Stimulated activated naive B cell treated with anti-CD40 and anti-IgM and Interleukin-4, amounts not matched to agents 10 μg/mL and 1 μg/mL and 100 μg/mL, for 72 hours (primary cell): ENCODE data around the gene PDSS2.
A peak's percentile ranks its signal among the peaks of the same experiment; 100 is the strongest.

ENCODE experiments used
- ATAC-seq, 2 donors: fragments of 150-1000 bp; cut with Tn5 transposase; replicated peaks; 2 replicates each; pipeline ENCODE4 v1.10.0; 2021; ENCODE audit warnings: moderate library complexity in 1 of 2
- DNase-seq: peaks from one replicate; pipeline ENCODE4 v3.0.0; 2021
- H3K27ac Mint-ChIP-seq: one replicate; pipeline ENCODE4 v1.8.0; 2022; ENCODE audit warnings: mild to moderate bottlenecking, mixed read lengths
- H3K27me3 Mint-ChIP-seq, 2 donors: one replicate each; pipeline ENCODE4 v1.8.0; 2022; ENCODE audit warnings: mixed read lengths in 2 of 2
- H3K36me3 Mint-ChIP-seq, 2 donors: one replicate each; pipeline ENCODE4 v1.8.0; 2022; ENCODE audit warnings: mixed read lengths in 2 of 2, mild to moderate bottlenecking in 1 of 2
- H3K4me1 Mint-ChIP-seq, 2 donors: one replicate each; pipeline ENCODE4 v1.8.0; 2022; ENCODE audit warnings: mixed read lengths in 2 of 2, mild to moderate bottlenecking in 1 of 2
- H3K4me3 Mint-ChIP-seq, 2 donors: one replicate each; pipeline ENCODE4 v1.8.0; 2022; ENCODE audit warnings: mild to moderate bottlenecking in 2 of 2, mixed read lengths in 2 of 2, moderate library complexity in 1 of 2
- H3K9me3 Mint-ChIP-seq, 2 donors: one replicate each; pipeline ENCODE4 v1.8.0; 2022; ENCODE audit warnings: mixed read lengths in 2 of 2, mild to moderate bottlenecking in 1 of 2

The PDSS2 gene

GRCh38 chr6:107416145-107416544 lies 43.2 kb downstream of the PDSS2 start:
- Mint-ChIP-seq H3K27me3 (no peaks in the 10 kb centered on the region), H3K9me3 (no peaks in the 10 kb centered on the region), H3K36me3 (peaks cover 1 to 13% of the 10 kb centered on the region in 2 donors), H3K27ac (no peak overlapping the region), H3K4me3 (no peak overlapping the region), H3K4me1 (peaks cover 8 to 13% of the 10 kb centered on the region in 2 donors)
- DNase-seq (no peak), ATAC-seq (no peak)

GRCh38 chr6:107413966-107414645 lies 45.3 kb downstream of the PDSS2 start:
- Mint-ChIP-seq H3K27me3 (no peaks in the 10 kb centered on the region), H3K4me1 (peaks cover 4 to 13% of the 10 kb centered on the region in 2 donors), H3K9me3 (no peaks in the 10 kb centered on the region), H3K4me3 (no peak overlapping the region), H3K36me3 (peaks cover 1 to 16% of the 10 kb centered on the region in 2 donors), H3K27ac (no peak overlapping the region)
- DNase-seq, result no peak
- no peak for ATAC-seq

- ATAC-seq, result no peak
- Mint-ChIP-seq H3K4me3 (no peak overlapping the region), H3K36me3 (peaks cover 0 to 14% of the 10 kb centered on the region in 2 donors), H3K27me3 (no peaks in the 10 kb centered on the region), H3K9me3 (no peaks in the 10 kb centered on the region), H3K27ac (no peak overlapping the region), H3K4me1 (peaks cover 2 to 5% of the 10 kb centered on the region in 2 donors)
- no peak for DNase-seq
These were observed 48.2 kb downstream of the PDSS2 start for GRCh38 chr6:107411161-107411560.

- Mint-ChIP-seq H3K4me3 (no peak overlapping the region), H3K9me3 (peaks cover 3 to 5% of the 10 kb centered on the region in 2 donors), H3K27me3 (no peaks in the 10 kb centered on the region), H3K36me3 (peaks cover 4 to 20% of the 10 kb centered on the region in 2 donors), H3K27ac (no peak overlapping the region), H3K4me1 (peaks cover 2 to 5% of the 10 kb centered on the region in 2 donors)
- ATAC-seq, result no peak
- no peak for DNase-seq
These were observed 49.4 kb downstream of the PDSS2 start for GRCh38 chr6:107409942-107410341.

- H3K4me3 Mint-ChIP-seq, result no peak overlapping the region
- H3K4me1 Mint-ChIP-seq, result peaks cover 2 to 6% of the 10 kb centered on the region in 2 donors
- ATAC-seq (no peak), DNase-seq (no peak)
- H3K9me3 Mint-ChIP-seq, result peaks cover 11 to 14% of the 10 kb centered on the region in 2 donors
- peaks cover 16 to 30% of the 10 kb centered on the region in 2 donors for H3K36me3 Mint-ChIP-seq
- no peak overlapping the region for H3K27ac Mint-ChIP-seq
- no peaks in the 10 kb centered on the region for H3K27me3 Mint-ChIP-seq
These were observed 50.6 kb downstream of the PDSS2 start for GRCh38 chr6:107408714-107409113.

GRCh38 chr6:107405002-107405401 lies 54.4 kb downstream of the PDSS2 start:
- DNase-seq, result no peak
- H3K9me3 Mint-ChIP-seq, result peaks cover 25% of the 10 kb centered on the region in 2 donors
- H3K27me3 Mint-ChIP-seq, result no peaks in the 10 kb centered on the region
- ATAC-seq, result no peak
- no peak overlapping the region for H3K27ac Mint-ChIP-seq
- no peak overlapping the region for H3K4me3 Mint-ChIP-seq
- peaks cover 44 to 61% of the 10 kb centered on the region in 2 donors for H3K36me3 Mint-ChIP-seq
- peaks cover 2 to 6% of the 10 kb centered on the region in 2 donors for H3K4me1 Mint-ChIP-seq

- Mint-ChIP-seq H3K4me3 (no peak overlapping the region), H3K9me3 (peaks cover 25 to 26% of the 10 kb centered on the region in 2 donors), H3K27ac (no peak overlapping the region), H3K36me3 (peaks cover 49 to 71% of the 10 kb centered on the region in 2 donors), H3K27me3 (no peaks in the 10 kb centered on the region), H3K4me1 (peaks cover 2 to 6% of the 10 kb centered on the region in 2 donors)
- ATAC-seq (no peak), DNase-seq (no peak)
These were observed 56.8 kb downstream of the PDSS2 start for GRCh38 chr6:107402533-107402932.

- peaks cover 0 to 6% of the 10 kb centered on the region in 2 donors for H3K4me1 Mint-ChIP-seq
- H3K9me3 Mint-ChIP-seq, result peaks cover 25 to 26% of the 10 kb centered on the region in 2 donors
- ATAC-seq (no peak), DNase-seq (no peak)
- no peaks in the 10 kb centered on the region for H3K27me3 Mint-ChIP-seq
- H3K4me3 Mint-ChIP-seq, result no peak overlapping the region
- peaks cover 49 to 65% of the 10 kb centered on the region in 2 donors for H3K36me3 Mint-ChIP-seq
- no peak overlapping the region for H3K27ac Mint-ChIP-seq
These were observed 57.8 kb downstream of the PDSS2 start for GRCh38 chr6:107401573-107401972.

- Mint-ChIP-seq H3K9me3 (peaks cover 30 to 32% of the 10 kb centered on the region in 2 donors), H3K27me3 (no peaks in the 10 kb centered on the region), H3K4me3 (no peak overlapping the region), H3K27ac (no peak overlapping the region), H3K4me1 (peaks cover 0 to 6% of the 10 kb centered on the region in 2 donors), H3K36me3 (peaks cover 55 to 71% of the 10 kb centered on the region in 2 donors)
- ATAC-seq (no peak), DNase-seq (no peak)
These were observed 58.7 kb downstream of the PDSS2 start for GRCh38 chr6:107400616-107401147.

- Mint-ChIP-seq H3K9me3 (peaks cover 28 to 29% of the 10 kb centered on the region in 2 donors), H3K27me3 (no peaks in the 10 kb centered on the region), H3K4me1 (peaks cover 0 to under 1% of the 10 kb centered on the region in 2 donors), H3K4me3 (no peak overlapping the region), H3K36me3 (peaks cover 54 to 69% of the 10 kb centered on the region in 2 donors), H3K27ac (no peak overlapping the region)
- DNase-seq (no peak), ATAC-seq (no peak)
These were observed 59.4 kb downstream of the PDSS2 start for GRCh38 chr6:107399935-107400334.

- H3K36me3 Mint-ChIP-seq, result peaks cover 47 to 65% of the 10 kb centered on the region in 2 donors
- no peak overlapping the region for H3K4me3 Mint-ChIP-seq
- ATAC-seq, result no peak
- peaks cover 23 to 26% of the 10 kb centered on the region in 2 donors for H3K9me3 Mint-ChIP-seq
- H3K4me1 Mint-ChIP-seq, result no peaks in the 10 kb centered on the region
- H3K27me3 Mint-ChIP-seq, result no peaks in the 10 kb centered on the region
- DNase-seq, result no peak
- no peak overlapping the region for H3K27ac Mint-ChIP-seq
These were observed 61.4 kb downstream of the PDSS2 start for GRCh38 chr6:107398001-107398400.

GRCh38 chr6:107396211-107396610 lies 63.2 kb downstream of the PDSS2 start:
- Mint-ChIP-seq H3K4me3 (no peak overlapping the region), H3K9me3 (peaks cover 17 to 23% of the 10 kb centered on the region in 2 donors), H3K4me1 (no peaks in the 10 kb centered on the region), H3K27me3 (no peaks in the 10 kb centered on the region), H3K36me3 (peaks cover 40 to 56% of the 10 kb centered on the region in 2 donors), H3K27ac (no peak overlapping the region)
- ATAC-seq, result no peak
- no peak for DNase-seq

- Mint-ChIP-seq H3K4me3 (no peak overlapping the region), H3K36me3 (peaks cover 28 to 42% of the 10 kb centered on the region in 2 donors), H3K4me1 (peaks cover 0 to 4% of the 10 kb centered on the region in 2 donors), H3K27ac (no peak overlapping the region), H3K27me3 (no peaks in the 10 kb centered on the region), H3K9me3 (peaks cover 13 to 21% of the 10 kb centered on the region in 2 donors)
- ATAC-seq (no peak), DNase-seq (no peak)
These were observed 67.3 kb downstream of the PDSS2 start for GRCh38 chr6:107392069-107392468.

GRCh38 chr6:107390685-107391435 lies 68.5 kb downstream of the PDSS2 start:
- peak overlapping the region; percentile 57 for H3K27ac Mint-ChIP-seq
- peaks cover 0 to 6% of the 10 kb centered on the region in 2 donors for H3K4me1 Mint-ChIP-seq
- DNase-seq, result no peak
- no peaks in the 10 kb centered on the region for H3K27me3 Mint-ChIP-seq
- peaks cover 23 to 37% of the 10 kb centered on the region in 2 donors for H3K36me3 Mint-ChIP-seq
- no peak overlapping the region for H3K4me3 Mint-ChIP-seq
- no peak for ATAC-seq
- H3K9me3 Mint-ChIP-seq, result peaks cover 10 to 16% of the 10 kb centered on the region in 2 donors
